ENCODE results near the gene JUNB. TPM values are rescaled to one million over a fixed set of nuclear protein-coding genes. Genes with fewer than 3 reads are reported as not detected.

JUNB gene
- total and polyA plus RNA-seq, 2 of the 8 experiments (the other 6 are each of a cell fraction or from before 2014, with no cell fraction given): 7.4 to 10.0 TPM

- TF ChIP-seq SIN3A (conservative IDR thresholded peaks at IDR 0.05 in 1 of 2, IDR thresholded peaks at IDR 0.05 in 1 of 2; ENCODE audit: low read depth in 1 of 2, low read length in 2 of 2) (no peak), CBX8 (IDR thresholded peaks at IDR 0.05; ENCODE audit: borderline replicate concordance, low read depth, low read length) (no peak), TAF1 (IDR thresholded peaks at IDR 0.05; ENCODE audit: low read depth, low read length) (no peak), YY1 (IDR thresholded peaks at IDR 0.05; ENCODE audit: low read depth, low read length) (no peak), RAD21 (IDR thresholded peaks at IDR 0.05 in 1 of 2, conservative IDR thresholded peaks at IDR 0.05 in 1 of 2; ENCODE audit: low read depth in 2 of 2, low read length in 2 of 2) (no peak), KDM5A (IDR thresholded peaks at IDR 0.05; ENCODE audit: low read length) (no peak), KDM4A (IDR thresholded peaks at IDR 0.05; ENCODE audit: low read depth, low read length, severe bottlenecking) (no peak), BRCA1 (IDR thresholded peaks at IDR 0.05; ENCODE audit: low read depth, low read length) (no peak)
Observed at GRCh38 chr19:12767150-12767549, 24.1 kb upstream of the JUNB start (continued).
